Measurements from ENCODE around the gene SKP1.

Gene SKP1

DNA sequence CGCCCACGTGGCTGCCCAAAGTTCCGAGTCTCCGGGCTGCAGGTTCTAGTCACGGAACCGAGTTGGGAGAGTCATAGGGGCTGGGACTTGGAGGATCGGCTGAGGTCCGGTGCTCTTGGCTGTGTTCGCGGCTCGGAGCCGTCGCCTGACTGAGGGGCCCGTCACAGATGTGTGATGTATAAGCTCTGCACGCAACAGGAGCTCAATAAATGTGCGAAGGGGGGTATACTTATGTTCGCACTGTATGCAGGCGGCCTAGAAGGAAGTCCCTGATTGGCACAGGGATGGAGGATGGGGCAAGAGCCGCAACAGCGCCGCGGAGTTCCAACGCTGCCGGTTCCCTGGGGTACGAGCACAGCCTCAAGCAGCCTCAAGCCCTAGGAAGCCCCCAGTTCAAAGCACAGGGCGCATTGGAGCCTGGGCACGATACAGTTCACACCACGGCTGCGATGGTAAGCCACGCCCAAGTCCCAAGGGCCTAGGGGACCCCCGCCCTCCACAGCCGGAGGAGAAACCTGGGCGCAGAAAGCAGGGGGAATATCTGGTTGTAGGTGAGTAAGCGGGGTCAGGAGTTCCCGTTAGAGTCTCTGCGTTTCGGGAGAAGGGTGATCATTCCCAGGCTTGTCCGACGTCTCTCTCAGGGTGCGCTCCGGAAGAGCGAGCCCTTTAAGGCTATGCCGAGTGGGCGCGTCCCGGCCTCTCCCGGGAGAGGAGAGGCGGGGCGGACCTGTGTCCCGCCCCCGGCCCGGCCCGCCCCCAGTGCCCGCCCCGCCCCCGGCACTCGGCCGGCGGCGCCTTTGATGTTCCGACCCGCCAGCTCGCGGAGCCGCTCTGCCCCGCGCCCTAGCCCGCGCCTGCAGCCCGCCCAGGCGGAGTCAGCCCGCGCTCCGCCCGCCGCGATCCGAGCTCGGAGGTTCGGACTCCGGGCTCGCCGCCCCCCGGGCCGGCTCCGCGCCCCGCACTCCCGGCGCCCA, 62.6 kb downstream of the SKP1 start, which contains the start of gene TCF7:
TCF7 (plus strand) TSS at position 780 of the 974 bp plus-strand sequence. CDS start 226 bp downstream, outside the sequence.
- peak in 34 of 51 donors; percentile 8 to 72 (median 38) for DNase-seq

DNA sequence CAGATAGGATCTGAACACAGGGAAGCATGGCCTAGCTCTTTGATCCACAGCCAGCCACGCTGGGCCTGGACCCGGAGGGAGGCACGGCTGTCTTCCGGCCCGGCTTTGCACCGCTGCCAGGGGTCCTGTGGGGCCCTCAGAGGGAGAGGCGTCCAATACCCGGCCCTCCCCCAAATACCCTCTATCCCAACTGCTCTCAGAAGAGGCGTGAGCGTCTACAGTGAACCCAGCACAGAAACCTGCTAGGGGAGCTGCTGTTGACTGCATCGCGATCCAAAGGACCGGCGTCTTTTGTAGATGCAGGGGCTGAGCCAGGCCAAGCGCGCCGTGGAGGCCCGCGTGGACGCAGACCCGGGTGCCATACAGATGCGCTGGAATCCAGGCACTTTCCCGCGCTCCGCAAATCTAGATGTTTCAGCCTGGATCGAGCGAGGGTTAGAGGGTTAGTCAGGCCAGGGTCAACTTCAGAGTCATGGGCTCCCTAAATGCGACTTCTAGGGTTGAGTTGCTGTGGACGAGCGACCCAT, 63.3 kb downstream of the SKP1 start:
- no peak for DNase-seq

DNA sequence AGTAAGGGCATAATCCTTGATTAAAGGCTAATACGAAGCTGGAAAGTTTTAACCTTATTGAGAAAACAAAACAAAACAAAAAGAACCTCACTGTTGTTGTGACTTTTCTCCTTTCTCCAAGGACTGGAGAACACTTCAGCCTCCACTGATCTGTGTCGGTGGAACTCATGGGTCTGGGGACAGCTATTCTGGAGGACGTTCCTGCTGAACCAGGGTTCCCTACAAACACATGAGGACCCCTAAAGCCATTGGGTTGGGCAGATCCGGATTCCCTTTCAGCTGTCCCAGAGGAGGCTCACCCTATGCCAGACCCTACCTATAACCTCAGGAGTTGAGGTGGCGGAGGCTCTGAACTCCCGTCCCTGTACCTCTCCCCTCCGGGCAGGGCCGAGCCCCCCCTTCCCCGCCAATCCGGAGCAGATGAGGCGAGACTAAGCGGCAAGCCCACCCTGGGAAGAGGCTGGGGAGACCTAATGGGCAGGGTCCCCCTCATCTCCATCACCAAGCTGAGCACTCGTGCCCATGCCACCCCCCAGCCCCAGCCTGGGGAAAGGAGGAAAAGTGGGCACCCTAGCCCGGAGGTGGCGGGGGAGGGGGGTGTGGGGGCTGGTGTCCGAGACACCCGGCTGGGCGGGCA, 63.9 kb downstream of the SKP1 start:
- no peak for DNase-seq

DNA sequence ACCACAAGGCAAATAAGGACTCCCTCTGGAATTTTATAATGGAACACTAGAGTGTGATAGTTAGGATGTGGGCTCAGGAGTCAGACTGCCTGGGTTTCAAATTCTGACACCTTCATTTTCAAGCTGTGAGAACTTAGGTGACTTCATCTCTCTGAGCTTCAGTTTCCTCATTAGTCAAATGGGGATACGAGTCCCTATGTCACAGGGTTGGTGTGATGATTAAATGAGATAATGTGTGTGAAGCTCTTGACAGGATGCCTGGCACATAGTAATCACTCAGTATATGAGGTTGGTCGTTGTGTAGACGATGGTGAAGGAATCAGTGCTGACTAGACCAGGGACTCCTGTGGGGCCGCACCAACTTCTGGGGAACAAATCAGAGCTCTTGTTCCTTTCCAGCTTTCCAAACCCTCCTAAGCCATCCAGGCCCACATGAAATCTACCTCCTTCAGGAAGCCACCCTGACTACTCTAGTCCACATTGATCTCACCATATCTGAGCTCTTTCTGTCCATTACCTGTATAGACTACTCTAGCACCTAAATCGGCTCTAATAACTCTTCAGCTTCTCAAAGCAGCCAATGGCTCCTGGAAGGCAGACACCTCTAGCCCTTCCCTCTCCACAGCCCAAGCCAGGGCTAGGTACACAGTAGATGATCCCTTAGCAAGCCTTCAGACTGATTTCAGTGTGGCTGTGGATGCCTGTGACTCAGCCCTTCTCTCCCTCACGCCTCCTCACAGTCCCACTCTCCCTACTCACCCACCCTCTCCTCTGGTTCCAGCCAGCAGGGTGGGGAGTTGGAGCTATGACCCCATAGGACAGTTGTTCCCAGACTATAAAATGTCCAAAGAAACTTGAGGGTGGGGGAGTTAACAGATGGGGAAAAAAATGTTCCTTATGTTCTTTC, 64.8 kb downstream of the SKP1 start:
- DNase-seq: peak in 1 of 51 donors; percentile 5

DNA sequence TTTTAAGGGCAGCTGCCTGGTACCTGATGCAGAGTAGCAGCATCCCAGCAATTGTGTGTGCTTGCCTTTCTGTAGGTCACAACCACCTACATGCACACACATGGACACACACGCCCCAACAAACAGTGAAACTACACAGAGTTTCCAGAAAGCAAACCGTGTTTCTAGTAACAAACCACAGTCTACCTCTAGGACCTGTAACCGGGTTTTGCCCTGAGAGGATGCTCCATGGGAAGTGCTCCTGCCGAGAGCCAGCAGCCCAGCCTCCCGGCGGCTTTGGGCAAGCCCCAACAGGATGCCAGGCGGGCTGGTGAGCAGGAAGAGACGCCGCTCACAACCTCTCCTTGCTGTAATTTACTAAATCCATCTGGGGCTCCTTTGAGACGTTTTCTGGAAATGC, 66.4 kb downstream of the SKP1 start:
- DNase-seq: no peak

DNA sequence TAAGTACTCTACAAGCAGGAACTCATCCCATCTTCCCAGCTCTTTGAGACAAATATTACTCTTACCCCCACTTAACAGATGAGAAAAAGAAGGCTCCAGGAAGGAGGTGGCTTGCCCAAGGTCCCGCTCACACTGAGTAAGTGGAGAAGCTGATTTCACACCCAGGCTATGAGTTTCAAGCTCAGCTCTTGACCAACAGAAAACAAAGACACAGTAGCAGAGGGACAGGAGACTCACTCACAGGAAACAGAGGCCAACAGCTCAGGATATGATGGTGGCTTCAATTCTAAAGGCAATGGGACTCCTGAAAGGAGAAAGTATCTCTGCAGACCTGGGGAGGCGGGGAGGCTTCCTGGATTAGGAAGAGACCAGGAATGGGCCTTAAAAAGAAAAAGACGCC, 69.0 kb downstream of the SKP1 start:
- no peak for DNase-seq

DNA sequence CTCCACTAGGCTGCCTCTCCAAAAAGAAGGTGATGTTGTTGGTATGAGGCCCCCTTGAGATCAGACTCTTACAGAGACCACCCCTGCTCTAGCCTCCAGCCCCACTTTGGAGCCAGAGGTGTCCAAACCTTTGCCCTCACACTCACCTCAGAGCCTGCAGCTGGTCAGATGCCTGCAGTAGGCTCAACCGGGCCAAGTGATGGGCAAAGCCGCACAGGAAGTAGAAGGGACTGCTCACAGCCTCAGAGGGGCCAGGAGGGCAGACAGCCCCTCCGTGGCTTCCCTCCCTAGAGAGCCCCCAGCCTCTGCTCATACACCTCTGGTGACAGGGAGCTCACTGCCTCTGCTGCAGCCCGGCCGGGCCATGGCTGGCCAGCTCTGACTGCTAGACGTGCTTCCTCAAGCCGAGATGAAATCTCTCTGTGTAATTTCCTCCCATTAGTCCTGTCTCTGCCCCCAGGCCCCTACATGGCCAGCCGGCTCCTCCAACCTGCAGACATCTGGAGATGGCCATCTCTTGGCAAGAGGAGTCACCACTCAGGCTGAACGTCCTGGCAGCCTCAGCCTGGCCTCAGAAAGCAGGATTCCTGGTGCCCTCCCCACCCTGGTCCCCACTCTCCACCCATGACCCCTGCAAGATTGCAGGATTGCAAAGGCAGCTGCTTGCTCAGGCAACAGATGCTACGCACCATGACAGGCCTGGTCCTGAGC, 69.6 kb downstream of the SKP1 start:
- DNase-seq: no peak

DNA sequence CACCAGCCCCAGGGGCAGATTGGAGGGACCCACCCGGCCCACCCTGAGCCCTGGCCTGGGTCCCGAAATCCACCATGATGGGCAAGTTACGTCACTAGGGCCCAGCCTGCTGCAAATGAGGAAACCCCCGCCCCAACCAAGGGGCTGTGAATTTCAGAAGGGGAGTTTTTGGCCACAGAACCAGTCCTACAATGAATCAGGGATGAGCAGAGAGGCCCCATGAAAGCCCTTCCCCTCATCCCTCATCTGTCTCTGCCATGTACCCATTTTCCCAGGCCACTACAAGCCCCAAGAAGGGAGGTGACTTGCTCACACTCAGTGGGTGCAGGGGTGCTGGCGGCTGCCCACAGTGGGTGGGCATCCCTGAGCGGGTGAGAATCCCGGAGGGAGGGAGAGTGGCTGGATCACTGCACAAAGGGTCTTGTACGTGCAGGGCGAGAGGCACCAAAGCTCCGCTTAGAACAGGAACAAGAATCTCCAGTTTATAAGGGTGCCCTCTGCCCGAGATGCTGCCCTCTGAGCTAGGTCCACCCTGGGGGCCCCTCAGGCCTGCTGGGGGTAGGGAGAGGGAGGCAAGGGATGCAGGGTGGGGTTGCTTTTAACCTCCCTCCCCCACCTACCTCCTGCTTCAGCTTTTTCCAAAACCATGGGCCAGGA, 72.6 kb downstream of the SKP1 start:
- no peak for DNase-seq

DNA sequence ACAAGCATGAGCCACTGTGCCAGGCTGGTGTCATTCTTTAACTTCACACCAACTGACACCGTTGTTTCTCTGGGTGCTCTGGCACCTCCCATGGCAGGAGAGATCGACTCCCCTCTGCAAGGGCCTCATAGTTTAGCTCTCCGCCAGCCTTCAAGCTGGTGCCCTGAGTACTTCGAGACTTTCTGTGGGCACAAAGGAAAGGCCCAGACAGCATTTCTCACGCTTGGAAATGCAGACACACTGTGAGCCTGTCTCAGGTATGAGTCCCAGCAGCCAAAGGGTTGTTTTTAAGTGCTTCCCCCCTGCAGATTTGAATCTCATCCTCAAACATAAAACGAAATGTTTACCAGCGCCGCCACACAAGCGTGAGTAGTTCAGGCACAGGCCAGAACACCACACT, 73.4 kb downstream of the SKP1 start:
- no peak for DNase-seq

DNA sequence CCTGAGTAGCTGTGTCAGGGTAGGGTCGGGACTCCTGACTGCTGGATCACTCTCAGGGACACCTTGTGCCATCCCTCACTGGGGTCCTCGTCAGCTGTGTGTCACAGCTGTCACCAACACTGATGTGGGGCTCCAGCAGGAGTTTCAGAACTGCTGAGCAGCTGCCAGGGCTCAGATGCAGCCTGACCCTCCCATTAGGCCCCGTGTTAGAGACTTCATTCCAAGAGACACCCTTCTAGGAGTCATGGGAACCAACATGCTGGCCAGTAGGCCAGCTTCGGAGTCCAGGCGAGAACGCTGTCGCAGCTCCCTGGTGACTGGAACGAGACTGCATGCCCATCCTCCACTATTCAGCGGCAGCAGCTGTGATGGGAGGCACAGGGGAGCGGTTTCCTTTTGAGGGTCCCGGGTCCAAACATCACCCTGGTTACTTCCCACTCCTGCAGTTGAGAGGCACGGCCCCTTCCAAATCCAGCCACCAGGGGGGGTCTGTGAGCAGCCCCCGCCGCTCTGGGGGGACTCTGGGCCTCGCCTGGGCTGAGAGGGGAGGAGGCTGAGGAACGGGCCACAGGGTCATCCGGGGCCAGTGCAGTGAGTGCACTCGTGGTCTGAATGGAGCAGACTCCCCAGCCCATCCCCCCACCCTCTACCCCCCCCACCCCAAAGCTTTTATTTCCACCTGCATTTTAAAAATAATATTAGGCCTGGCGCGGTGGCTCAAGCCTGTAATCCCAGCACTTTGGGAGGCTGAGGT, 74.9 kb downstream of the SKP1 start:
- peak in 44 of 51 donors; percentile 10 to 78 (median 54) for DNase-seq

DNA sequence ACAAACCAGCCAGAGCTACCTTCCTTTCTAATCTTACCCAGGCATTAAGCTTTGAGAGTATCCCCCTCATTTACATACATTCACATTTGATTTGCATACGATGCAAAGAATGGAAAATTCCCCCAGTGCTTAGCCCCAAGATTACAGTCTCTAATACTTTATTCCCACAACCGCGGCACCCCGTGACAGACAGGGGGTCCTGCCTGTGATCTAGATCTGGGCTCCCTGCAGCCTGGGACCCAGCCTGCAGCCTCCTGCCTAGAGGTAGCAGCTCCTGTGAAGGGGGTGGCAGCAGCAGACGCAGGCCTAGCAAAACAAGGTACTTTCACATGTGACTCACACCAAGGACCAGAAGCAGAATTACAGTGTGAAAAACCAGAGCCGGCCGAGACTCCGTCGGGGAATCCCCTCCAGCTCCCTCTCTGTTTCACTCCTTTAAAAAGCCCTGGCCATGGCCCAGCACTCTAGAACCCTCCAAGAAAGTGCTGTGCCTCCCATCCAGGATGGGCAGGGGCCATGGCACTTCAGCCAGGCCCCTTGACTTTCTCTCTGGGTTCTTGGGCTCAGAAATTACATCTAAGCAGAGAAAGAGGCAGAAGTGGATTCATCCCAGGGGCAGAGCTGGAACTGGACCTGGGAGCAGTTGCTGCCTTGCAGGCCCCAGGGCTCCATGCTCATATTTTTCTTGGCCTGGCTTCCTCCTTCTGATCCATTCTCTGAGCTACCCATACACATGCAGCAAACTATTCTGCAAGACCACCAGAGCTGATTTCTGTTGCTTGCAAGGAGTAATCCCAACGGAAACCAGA, 76.3 kb downstream of the SKP1 start:
- DNase-seq: peak in 1 of 51 donors; percentile 13

DNA sequence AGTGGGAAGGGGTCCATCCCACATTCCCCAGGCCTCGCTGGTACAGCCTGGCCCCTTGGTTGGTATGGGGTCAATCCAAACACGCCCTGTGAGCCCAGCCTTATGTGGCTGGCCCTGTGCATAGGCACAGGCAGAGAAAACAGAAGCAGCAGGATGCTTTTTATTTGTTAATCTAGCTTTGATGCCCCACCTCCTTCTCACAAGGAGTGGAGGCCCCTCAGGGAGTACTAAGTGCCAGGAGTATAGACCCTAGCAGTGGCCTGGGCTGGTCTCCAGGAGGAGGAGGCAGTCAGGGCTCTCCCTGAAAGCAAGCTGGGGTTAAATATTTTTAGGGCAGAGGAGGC, 76.8 kb downstream of the SKP1 start:
- DNase-seq: no peak

DNA sequence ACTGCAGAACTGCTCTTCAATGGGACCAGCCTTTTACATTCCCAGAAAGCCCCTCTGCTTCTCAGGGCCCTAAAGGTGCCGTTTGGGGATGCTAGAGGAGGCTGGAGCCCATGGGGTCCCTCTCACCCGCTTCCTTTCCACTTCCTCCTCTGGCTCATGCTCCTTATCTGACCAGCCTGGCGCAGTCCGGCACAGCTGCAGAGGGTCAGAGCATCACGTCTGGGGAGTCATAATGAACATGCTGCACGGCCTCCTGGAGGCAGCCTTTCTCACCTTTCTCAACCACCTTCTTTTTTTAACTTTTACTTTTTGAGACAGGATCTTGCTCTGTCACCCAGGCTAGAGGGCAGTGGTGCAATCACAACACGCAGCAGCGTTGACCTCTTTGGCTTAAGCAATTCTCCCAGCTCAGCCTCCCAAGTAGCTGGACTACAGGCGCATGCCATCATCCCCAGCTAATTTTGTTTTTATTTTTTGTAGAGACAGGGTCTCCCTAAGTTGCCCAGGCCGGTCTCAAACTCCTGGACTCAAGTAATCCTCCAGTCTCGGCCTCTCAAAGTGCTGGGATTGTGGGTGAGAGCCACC, 77.4 kb downstream of the SKP1 start:
- DNase-seq: no peak

Data from hypothalamus (tissue), 51 donors.